Activated T-helper 17 cell treated with anti-CD3 and anti-CD28 coated beads, Interleukin-2, amount 50 U/mL, for 72 hours (primary cell): ENCODE data around the gene RHCE. TPM values are rescaled to one million over a fixed set of nuclear protein-coding genes. Genes with fewer than 3 reads are reported as not detected.
"Not testable (repeated sequence)": the region's sequence is repeated elsewhere in the genome, so short reads cannot be mapped to it uniquely, and the experiment has no call there.

Source experiments
- ATAC-seq: fragments of 150-1000 bp; cut with Tn5 transposase; replicated peaks from 2 replicates; pipeline ENCODE4 v1.10.0; 2021; ENCODE audit warnings: mild to moderate bottlenecking, moderate library complexity
- H3K27ac Mint-ChIP-seq: one replicate; pipeline ENCODE4 v1.8.0; 2022; ENCODE audit warnings: mixed read lengths
- H3K27me3 Mint-ChIP-seq: one replicate; pipeline ENCODE4 v1.8.0; 2022; ENCODE audit warnings: mixed read lengths
- H3K36me3 Mint-ChIP-seq: one replicate; pipeline ENCODE4 v1.8.0; 2022; ENCODE audit warnings: low read depth, mild to moderate bottlenecking, mixed read lengths
- H3K4me1 Mint-ChIP-seq: one replicate; pipeline ENCODE4 v1.8.0; 2022; ENCODE audit warnings: mixed read lengths
- H3K4me3 Mint-ChIP-seq: one replicate; pipeline ENCODE4 v1.8.0; 2022; ENCODE audit warnings: mild to moderate bottlenecking, mixed read lengths
- H3K9me3 Mint-ChIP-seq: one replicate; pipeline ENCODE4 v1.8.0; 2022; ENCODE audit warnings: mixed read lengths
- total RNA-seq, 2 donors: library from RNA; stranded (reverse); gene quantifications; one replicate each; pipeline ENCODE4 v1.2.3, GENCODE V29; 2022

The RHCE gene
- total RNA-seq, 2 donors from 2014 or later: 1.3 TPM; not detected in 1

GRCh38 chr1:25327864-25328790 is 92.5 kb downstream of the RHCE start:
- H3K27ac Mint-ChIP-seq, H3K27me3 Mint-ChIP-seq, H3K4me3 Mint-ChIP-seq, H3K4me1 Mint-ChIP-seq, H3K9me3 Mint-ChIP-seq: not testable (repeated sequence)
- H3K36me3 Mint-ChIP-seq: peaks cover 16% of the 10 kb centered on the region
- ATAC-seq: peak; percentile 77

- not testable (repeated sequence) for H3K4me1 Mint-ChIP-seq, H3K27ac Mint-ChIP-seq, H3K9me3 Mint-ChIP-seq, H3K27me3 Mint-ChIP-seq, ATAC-seq, H3K4me3 Mint-ChIP-seq
- peaks cover 18% of the 10 kb centered on the region for H3K36me3 Mint-ChIP-seq
Observed at GRCh38 chr1:25324407-25324806, 96.2 kb downstream of the RHCE start.

- not testable (repeated sequence) for ATAC-seq, H3K4me3 Mint-ChIP-seq, H3K9me3 Mint-ChIP-seq, H3K27me3 Mint-ChIP-seq, H3K4me1 Mint-ChIP-seq, H3K27ac Mint-ChIP-seq
- peaks cover 29% of the 10 kb centered on the region for H3K36me3 Mint-ChIP-seq
Observed at GRCh38 chr1:25322127-25322526, 98.5 kb downstream of the RHCE start.

- peaks cover 34% of the 10 kb centered on the region for H3K36me3 Mint-ChIP-seq
- not testable (repeated sequence) for H3K4me3 Mint-ChIP-seq, H3K27me3 Mint-ChIP-seq, H3K27ac Mint-ChIP-seq, ATAC-seq, H3K9me3 Mint-ChIP-seq, H3K4me1 Mint-ChIP-seq
Observed at GRCh38 chr1:25320314-25320938, 100.2 kb downstream of the RHCE start.

- not testable (repeated sequence) for H3K9me3 Mint-ChIP-seq, H3K27ac Mint-ChIP-seq, H3K4me3 Mint-ChIP-seq, H3K27me3 Mint-ChIP-seq, H3K4me1 Mint-ChIP-seq, ATAC-seq
- H3K36me3 Mint-ChIP-seq: peaks cover 43% of the 10 kb centered on the region
Observed at GRCh38 chr1:25312806-25313470, 107.7 kb downstream of the RHCE start.

Other genes starting within 250 kb of the RHCE start
- gene SYF2, start 188.3 kb downstream of the RHCE start, total RNA-seq: 10 to 100 TPM; 39.1 to 46.1 TPM
- 100 to 1,000 TPM; 120 to 228 TPM for gene RSRP1, start 173.4 kb downstream of the RHCE start, total RNA-seq
- gene RHD, start 148.3 kb downstream of the RHCE start, total RNA-seq: under 1 TPM in 1 of 2 donors, not detected in 1; 0.11 TPM
- gene TMEM50A, start 82.5 kb downstream of the RHCE start, total RNA-seq: 100 to 1,000 TPM in 1 of 2 donors, 10 to 100 TPM in 1; 76.3 to 125 TPM
- 10 to 100 TPM; 12.4 to 18.8 TPM for gene MACO1, start 10.1 kb upstream of the RHCE start, total RNA-seq
- gene LDLRAP1, start 122.8 kb upstream of the RHCE start, total RNA-seq: 10 to 100 TPM in 1 of 2 donors, 1 to 10 TPM in 1; 6.7 to 10.3 TPM
- gene MAN1C1, start 196.0 kb upstream of the RHCE start, total RNA-seq: 1 to 10 TPM; 6.2 to 7.7 TPM